ENCODE data around the gene TTLL11.

TTLL11 gene

GRCh38 chr9:121927636-121928035 lies 165.5 kb downstream of the TTLL11 start:
- TF ChIP-seq, protein P1, sequence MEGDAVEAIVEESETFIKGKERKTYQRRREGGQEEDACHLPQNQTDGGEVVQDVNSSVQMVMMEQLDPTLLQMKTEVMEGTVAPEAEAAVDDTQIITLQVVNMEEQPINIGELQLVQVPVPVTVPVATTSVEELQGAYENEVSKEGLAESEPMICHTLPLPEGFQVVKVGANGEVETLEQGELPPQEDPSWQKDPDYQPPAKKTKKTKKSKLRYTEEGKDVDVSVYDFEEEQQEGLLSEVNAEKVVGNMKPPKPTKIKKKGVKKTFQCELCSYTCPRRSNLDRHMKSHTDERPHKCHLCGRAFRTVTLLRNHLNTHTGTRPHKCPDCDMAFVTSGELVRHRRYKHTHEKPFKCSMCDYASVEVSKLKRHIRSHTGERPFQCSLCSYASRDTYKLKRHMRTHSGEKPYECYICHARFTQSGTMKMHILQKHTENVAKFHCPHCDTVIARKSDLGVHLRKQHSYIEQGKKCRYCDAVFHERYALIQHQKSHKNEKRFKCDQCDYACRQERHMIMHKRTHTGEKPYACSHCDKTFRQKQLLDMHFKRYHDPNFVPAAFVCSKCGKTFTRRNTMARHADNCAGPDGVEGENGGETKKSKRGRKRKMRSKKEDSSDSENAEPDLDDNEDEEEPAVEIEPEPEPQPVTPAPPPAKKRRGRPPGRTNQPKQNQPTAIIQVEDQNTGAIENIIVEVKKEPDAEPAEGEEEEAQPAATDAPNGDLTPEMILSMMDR (IDR thresholded peaks at IDR 0.05): no peak
- TF ChIP-seq ZFX (IDR thresholded peaks at IDR 0.05; ENCODE audit: borderline replicate concordance): no peak

DNA sequence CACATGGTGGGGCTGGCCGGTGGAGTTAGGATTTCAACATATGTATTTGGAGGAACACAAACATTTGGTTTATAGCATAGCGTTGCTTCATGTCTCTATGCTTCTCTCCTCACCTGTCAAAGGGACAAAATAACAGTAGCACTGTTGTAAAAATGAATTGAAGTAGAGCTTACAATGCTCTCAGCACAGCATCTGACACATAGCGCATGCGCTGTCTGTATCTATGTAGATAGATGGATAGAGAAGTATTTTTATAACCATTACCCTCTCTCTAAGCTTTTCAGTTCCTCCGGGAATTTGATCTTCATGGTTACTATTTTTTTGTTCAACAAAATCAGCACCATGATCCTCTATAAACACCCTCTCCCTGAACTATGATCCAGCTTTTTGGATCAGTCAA lies 166.0 kb downstream of the TTLL11 start:
- H3K27ac ChIP-seq: no peak overlapping the region
- no peak for TF ChIP-seq ZFX (IDR thresholded peaks at IDR 0.05; ENCODE audit: borderline replicate concordance)
- TF ChIP-seq, protein P1 (IDR thresholded peaks at IDR 0.05): no peak

More at GRCh38 chr9:121927636-121928035, 165.5 kb downstream of the TTLL11 start:
- no peak overlapping the region for H3K27ac ChIP-seq

DNA sequence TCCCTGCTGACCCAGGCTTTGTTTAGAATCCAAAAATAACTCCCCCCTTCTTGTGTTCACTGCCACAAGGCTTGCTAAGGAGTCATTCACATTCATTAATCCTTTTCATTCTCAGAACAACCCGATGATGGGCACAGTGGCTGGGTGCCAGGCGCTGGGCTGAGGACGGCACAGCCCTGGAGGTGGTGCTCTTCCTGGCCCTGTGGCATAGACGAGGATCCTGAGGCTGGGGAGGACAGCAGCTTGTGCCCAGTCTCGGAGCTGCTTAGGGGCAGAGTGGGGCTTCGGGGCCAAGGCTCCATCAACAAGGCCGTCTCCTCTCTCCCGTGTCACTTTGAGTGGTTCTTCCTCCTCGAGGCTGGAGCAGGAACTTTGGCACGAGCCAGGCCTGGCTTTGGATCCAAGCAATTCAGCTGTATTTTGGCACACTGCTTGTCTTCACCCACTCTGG lies 166.7 kb downstream of the TTLL11 start:
- H3K27ac ChIP-seq: no peak overlapping the region
- TF ChIP-seq, protein P1 (IDR thresholded peaks at IDR 0.05): no peak
- TF ChIP-seq ZFX (IDR thresholded peaks at IDR 0.05; ENCODE audit: borderline replicate concordance): no peak

DNA sequence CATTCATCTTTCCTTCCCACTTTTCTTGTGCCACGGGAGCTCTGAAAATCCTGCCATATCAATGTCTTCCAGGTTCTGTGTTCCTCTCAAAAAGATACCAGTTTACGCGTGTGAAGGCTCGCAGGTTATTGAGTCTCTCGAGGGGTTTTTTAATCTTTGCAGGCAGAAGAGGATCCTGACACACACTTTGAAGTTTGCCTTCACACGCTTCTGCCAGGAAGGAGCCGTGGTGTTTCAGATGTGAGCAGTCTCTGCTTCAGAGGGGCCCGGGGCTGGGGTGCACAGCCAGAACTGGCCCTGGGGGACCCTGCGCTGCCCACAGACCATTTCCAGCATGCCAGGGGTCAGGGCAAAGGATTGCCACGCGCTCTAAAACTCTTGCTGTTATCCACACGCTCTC lies 167.2 kb downstream of the TTLL11 start:
- TF ChIP-seq, protein P1 (IDR thresholded peaks at IDR 0.05): no peak
- TF ChIP-seq ZFX (IDR thresholded peaks at IDR 0.05; ENCODE audit: borderline replicate concordance): no peak
- no peak overlapping the region for H3K27ac ChIP-seq

DNA sequence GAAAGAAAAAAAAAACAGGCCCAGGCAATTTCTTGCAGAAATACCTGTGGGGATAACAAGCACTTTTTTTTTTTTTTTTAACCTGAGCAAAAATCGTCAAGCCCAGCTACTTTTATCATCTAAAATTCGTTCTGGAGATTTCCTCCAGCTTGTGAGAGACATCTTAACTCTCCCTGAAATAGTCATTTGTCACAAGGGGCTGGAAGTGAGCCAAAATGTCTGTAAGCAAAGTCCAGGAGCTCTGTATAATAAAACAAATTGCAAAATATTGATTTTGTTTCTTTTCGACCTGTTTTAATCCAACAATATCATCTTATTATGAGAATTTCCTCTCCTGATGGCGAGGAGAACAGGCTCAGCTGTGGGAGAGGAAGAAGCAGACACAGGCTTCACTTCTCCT lies 168.4 kb downstream of the TTLL11 start:
- TF ChIP-seq, protein P1 (IDR thresholded peaks at IDR 0.05): no peak
- no peak for TF ChIP-seq ZFX (IDR thresholded peaks at IDR 0.05; ENCODE audit: borderline replicate concordance)
- H3K27ac ChIP-seq: no peak overlapping the region

GRCh38 chr9:121921444-121921843 lies 171.7 kb downstream of the TTLL11 start:
- no peak overlapping the region for H3K27ac ChIP-seq
- TF ChIP-seq, protein P1 (IDR thresholded peaks at IDR 0.05): no peak
- no peak for TF ChIP-seq ZFX (IDR thresholded peaks at IDR 0.05; ENCODE audit: borderline replicate concordance)

DNA sequence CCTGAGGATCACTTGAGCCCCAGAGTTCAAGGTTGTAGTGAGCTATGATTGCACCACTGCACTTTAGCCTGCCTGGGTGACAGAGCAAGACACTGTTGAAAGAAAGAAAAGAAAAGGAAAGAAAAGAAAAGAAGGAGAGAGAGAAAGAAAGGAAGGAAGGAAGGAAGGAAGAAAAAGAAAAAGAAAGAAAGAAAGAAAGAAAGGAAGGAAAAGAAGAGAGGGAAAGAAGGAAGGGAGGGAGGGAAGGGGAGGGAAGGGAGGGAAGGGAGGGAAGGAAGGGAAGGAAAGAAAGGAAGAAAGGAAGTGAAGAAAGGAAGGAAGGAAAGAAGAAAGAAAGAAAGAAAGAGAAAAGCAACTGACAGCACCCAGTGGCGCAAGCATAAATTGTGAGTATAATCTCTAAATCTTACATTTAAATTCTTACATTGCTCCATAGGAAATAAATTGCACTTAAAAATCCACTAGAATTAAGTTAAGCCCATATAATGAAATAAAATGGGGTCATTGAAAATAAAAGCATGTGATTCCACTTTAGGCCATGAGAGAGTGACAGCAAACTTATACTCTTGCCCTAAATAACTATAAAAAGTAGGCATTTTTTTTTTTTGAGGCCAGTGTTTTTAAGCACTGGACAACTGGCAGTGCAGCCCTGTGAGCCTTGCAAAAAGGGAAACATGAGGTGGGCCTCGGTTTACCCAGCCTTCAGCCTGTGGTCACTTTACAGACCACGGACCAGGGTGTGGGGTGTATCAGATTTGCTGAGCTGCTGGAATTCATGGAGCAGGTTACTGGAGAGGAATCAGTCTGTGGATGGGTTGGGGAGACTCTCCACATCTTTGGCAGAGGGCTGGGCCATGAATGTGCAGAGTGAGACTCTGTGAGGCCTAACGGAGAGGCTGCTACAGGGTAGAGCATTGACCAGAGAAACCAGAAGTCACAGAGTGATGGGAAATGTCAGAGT lies 175.5 kb downstream of the TTLL11 start:
- H3K27ac ChIP-seq: no peak overlapping the region
- no peak for TF ChIP-seq ZFX (IDR thresholded peaks at IDR 0.05; ENCODE audit: borderline replicate concordance)
- TF ChIP-seq, protein P1 (IDR thresholded peaks at IDR 0.05): no peak

Data from 22Rv1 (cell line).